Fibroblast of mammary gland (primary cell): ENCODE data around the gene PAPPA2.

Experiments
- DNase-seq: peaks from one replicate; pipeline ENCODE4 v3.0.0-alpha.2; 2010; ENCODE audit warnings: low read depth
- H3K4me3 ChIP-seq: 2 replicates; pipeline ENCODE4 v1.5.1; 2011; ENCODE audit warnings: low read depth, mild to moderate bottlenecking, low read length, moderate library complexity; ENCODE audit not compliant: control insufficient read depth
- TF ChIP-seq, protein P1 (sequence below): conservative IDR thresholded peaks from 2 replicates; pipeline ENCODE4 v1.5.1; 2011; ENCODE audit warnings: low read depth, low read length, inconsistent platforms; ENCODE audit not compliant: control insufficient read depth, insufficient read depth

PAPPA2 gene

DNA sequence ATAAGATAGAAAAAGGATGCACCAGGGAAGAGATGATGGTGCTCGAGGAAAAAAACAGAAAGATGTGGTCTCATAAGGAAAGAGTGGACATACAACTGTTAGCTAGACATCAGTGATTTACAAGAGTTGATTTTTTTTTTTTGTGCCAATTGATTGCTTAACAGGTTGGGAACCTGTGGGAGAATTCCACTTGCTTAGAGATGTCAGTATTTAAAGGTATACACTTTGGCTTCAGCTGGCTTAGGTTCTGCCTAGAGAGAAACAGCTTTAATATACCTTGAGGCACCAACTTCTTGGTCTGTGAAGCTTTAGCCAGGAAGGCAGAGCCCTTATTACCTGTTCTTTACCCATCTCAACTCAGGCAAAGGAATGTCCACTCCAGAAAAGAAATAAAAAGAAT lies 303.8 kb downstream of the PAPPA2 start:
- no peak for DNase-seq
- H3K4me3 ChIP-seq: no peak overlapping the region
- TF ChIP-seq, protein P1, sequence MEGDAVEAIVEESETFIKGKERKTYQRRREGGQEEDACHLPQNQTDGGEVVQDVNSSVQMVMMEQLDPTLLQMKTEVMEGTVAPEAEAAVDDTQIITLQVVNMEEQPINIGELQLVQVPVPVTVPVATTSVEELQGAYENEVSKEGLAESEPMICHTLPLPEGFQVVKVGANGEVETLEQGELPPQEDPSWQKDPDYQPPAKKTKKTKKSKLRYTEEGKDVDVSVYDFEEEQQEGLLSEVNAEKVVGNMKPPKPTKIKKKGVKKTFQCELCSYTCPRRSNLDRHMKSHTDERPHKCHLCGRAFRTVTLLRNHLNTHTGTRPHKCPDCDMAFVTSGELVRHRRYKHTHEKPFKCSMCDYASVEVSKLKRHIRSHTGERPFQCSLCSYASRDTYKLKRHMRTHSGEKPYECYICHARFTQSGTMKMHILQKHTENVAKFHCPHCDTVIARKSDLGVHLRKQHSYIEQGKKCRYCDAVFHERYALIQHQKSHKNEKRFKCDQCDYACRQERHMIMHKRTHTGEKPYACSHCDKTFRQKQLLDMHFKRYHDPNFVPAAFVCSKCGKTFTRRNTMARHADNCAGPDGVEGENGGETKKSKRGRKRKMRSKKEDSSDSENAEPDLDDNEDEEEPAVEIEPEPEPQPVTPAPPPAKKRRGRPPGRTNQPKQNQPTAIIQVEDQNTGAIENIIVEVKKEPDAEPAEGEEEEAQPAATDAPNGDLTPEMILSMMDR: no peak

DNA sequence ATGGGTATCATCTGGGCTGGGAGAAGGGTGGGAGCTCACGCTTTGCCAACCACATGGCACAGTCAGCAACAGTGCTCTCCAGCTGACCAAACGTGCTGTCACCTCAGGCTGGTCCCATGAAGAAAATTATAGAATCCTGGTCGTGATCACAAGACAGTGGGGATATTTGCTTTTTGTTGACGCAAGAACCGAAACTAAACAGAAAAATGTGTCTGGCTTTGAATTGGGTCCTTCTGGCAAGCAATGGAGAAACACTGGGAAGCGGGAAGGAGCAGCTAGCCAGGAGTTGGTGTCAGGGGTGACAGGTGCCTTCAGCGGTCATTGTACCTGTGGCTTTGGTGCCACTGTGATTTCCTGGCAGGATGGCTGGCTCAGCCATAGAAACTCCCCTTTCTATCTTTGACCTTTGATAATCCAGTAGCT lies 304.8 kb downstream of the PAPPA2 start:
- no peak overlapping the region for H3K4me3 ChIP-seq
- TF ChIP-seq, protein P1: no peak
- no peak for DNase-seq

DNA sequence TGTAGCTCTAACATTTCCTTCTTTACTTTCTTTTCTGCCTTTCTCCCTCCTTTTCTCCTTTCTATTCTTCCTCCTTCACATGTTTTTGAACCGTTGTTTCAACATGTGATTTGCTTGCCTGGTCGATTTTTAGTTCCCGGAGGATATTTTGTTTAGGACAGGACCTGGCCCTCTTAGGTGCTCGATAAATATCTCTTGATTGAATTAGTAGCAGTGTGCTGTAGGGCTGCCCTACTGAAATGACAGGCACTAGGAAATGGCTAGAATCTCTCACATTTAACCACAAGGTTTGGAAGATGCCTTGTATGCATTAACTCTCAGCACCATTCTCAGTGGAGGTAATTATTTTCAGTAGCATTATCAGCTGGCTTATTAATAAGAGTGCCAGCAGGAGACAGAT lies 305.6 kb downstream of the PAPPA2 start:
- DNase-seq: no peak
- H3K4me3 ChIP-seq: no peak overlapping the region
- TF ChIP-seq, protein P1: no peak

DNA sequence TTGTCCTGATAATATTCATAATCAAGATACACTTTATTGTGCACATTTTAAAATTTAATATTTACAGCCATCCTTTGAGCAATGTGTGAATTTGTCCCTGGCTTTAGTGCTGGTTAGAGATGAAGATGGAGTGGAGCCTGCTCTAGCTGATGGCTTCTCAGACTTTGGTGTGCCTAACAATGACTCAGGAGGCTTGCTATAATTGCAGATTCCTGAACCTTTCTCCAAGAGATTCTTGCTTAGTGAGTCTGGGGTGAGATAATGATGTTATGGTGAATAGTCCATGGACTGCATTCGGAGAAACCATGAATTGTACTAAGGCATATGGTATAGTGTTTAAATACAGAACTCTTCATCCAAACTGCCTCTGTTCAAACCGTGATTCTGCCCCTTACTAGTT lies 307.1 kb downstream of the PAPPA2 start:
- DNase-seq: no peak
- TF ChIP-seq, protein P1: no peak
- no peak overlapping the region for H3K4me3 ChIP-seq

DNA sequence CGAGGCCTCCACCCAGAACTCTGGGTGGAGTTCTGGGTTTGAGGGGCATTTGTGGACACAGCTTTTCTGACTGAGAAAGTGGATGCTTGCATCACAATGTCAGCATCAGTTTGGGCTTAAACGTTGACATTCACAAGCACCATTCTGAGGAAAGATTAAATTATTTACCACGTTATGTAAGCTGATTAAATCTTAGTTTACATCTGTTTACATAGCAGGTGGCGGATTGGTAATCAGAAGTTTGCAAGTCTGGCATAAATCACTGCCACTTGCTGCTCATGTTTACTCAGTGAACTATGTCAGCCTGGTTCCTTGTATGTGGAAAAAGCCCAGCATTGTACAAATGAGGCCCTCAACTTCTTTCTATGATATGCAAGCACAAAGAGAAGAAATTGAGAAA lies 310.1 kb downstream of the PAPPA2 start:
- no peak for DNase-seq

DNA sequence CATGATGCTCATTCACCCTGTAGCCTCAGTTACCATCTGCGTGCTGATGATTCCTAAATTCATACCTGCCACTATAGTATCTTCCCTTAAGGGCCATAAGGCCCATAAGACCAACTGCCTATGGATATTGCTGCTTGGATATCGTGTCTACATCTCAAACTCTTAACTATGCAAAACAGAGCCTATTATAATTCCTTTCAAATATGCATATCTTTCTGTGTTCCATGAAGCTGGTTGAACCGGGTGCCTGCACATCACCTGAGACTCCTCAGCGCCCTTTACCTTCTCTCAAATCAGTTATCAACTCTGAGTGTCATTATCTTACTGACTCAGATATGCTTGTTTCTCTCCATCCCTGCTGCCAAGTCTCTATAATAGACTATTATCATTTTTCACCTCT lies 311.2 kb downstream of the PAPPA2 start:
- TF ChIP-seq, protein P1: no peak
- no peak overlapping the region for H3K4me3 ChIP-seq
- DNase-seq: no peak

More for the DNA sequence above, 310.1 kb downstream of the PAPPA2 start:
- H3K4me3 ChIP-seq: no peak overlapping the region
- TF ChIP-seq, protein P1: no peak

DNA sequence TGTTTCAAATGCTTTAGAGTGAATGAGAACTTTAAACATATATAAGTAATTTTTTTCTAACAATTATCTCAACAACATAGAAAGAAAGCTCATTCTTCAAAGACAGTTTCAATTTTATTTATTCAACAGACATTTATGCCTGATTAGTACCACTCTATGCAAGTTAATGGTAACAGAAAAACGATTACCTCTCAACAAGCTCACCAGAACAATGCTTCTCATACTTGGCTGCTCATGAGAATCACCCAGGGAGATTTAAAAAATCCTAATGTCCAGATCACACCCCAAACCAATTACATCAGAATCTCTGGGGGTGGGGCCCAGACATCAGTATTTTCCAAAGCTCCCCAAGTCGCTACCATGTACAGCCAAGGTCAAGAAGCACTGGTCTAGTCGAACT lies 312.4 kb downstream of the PAPPA2 start:
- TF ChIP-seq, protein P1: no peak
- DNase-seq: no peak
- no peak overlapping the region for H3K4me3 ChIP-seq
